ENCODE results near the gene TIAL1. TPM values are rescaled to one million over a fixed set of nuclear protein-coding genes. Genes with fewer than 3 reads are reported as not detected.

Gene TIAL1
- total and polyA plus RNA-seq, 2 donors (not counting 3 experiments of a cell fraction or from before 2014, with no cell fraction given): 57.7 to 150 TPM

GRCh38 chr10:119602241-119603095, 5.7 kb upstream of the TIAL1 start:
- dilution Hi-C loops (cut with MboI; ENCODE audit: extremely low pct_ligation_motif_present, low sequenced_read_pairs): no loop called here
- H3K79me2 ChIP-seq (ENCODE audit: control insufficient read depth, insufficient read depth, low read length): no peaks in the 10 kb centered on the region
- peaks cover 5% of the 10 kb centered on the region for H3K4me1 ChIP-seq (ENCODE audit: control insufficient read depth, extremely low read depth, insufficient read depth, low read length)
- H3K4me2 ChIP-seq (ENCODE audit: insufficient read depth, low read length): no peak overlapping the region
- H3K9me3 ChIP-seq (replicated peaks; ENCODE audit: control insufficient read depth, insufficient read depth, low read length): no peaks in the 10 kb centered on the region
- intact Hi-C loops (cut with micrococcal nuclease): loop anchor here (1.0 kb wide), 1 partner anchor 463 kb away; no protein-coding TSS in a partner anchor
- H3K36me3 ChIP-seq (ENCODE audit: control insufficient read depth in 2 of 2, extremely low read depth in 1 of 2, insufficient read depth in 2 of 2, low read length in 2 of 2): no peaks in the 10 kb centered on the region
- H3K9me1 ChIP-seq (replicated peaks; ENCODE audit: control insufficient read depth, extremely low read depth, insufficient read depth, low read length): no peaks in the 10 kb centered on the region
- no peak overlapping the region for H3K4me3 ChIP-seq (replicated peaks in 1 of 3; ENCODE audit: insufficient read depth in 1 of 3, low read depth in 1 of 3, low read length in 3 of 3)
- H3K27me3 ChIP-seq (ENCODE audit: control insufficient read depth in 2 of 2, insufficient read depth in 2 of 2, low read length in 2 of 2): no peaks in the 10 kb centered on the region
- H2AFZ ChIP-seq (ENCODE audit: low read depth, low read length): no peak overlapping the region
- TF ChIP-seq POLR2A (IDR thresholded peaks at IDR 0.05; ENCODE audit: low read depth, low read length) (no peak), CTCF (IDR thresholded peaks at IDR 0.05; ENCODE audit: extremely low read depth in 1 of 2, insufficient read depth in 1 of 2, low read depth in 1 of 2, low read length in 2 of 2) (peak; percentile 63 to 84), MYC (IDR thresholded peaks at IDR 0.05; ENCODE audit: low read depth, low read length) (no peak)
- POLR2A ChIA-PET: no interaction called here
- DNase-seq (ENCODE audit: low read depth, low spot score) (peak; percentile 38), FAIRE-seq (peak; percentile 18)
- no peak overlapping the region for H3K9ac ChIP-seq (replicated peaks; ENCODE audit: extremely low read depth, insufficient read depth, low read length)
- CTCF ChIA-PET: interaction anchor here (0.5 to 2.5 kb wide), 35 partner anchors 10 to 463 kb away, joined by 3 to 31 read pairs (median 4); partner anchors contain the start of genes BAG3, GRK5 and SFXN4
- H3K27ac ChIP-seq (ENCODE audit: insufficient read depth, low read depth, low read length): no peak overlapping the region
- BruUV-seq (replicated peaks): no TSS peak
- no peaks in the 10 kb centered on the region for H4K20me1 ChIP-seq (replicated peaks; ENCODE audit: control insufficient read depth, extremely low read depth, insufficient read depth, low read length)

DNA sequence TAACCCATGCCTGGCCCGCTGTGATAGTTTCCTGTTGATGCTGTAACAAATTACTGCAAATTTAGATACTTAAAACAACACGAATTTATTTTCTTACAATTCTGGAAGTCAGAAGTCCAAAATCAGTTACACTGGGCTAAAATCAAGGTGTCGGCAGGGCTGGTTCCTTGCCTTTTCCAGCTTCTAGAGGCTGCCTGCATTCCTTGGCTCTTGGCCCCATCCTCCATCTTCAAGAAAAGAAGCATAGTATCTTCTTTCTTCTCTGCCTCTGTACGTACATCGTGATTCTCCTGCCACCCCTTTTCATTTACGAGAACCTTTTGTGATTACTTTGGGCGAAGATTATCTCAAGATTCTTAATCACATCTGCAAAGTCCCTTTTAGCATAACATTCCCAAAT, 1.6 kb upstream of the TIAL1 start:
- H3K36me3 ChIP-seq (ENCODE audit: control insufficient read depth in 2 of 2, extremely low read depth in 1 of 2, insufficient read depth in 2 of 2, low read length in 2 of 2): peaks cover 0 to 3% of the 10 kb centered on the region in 2 experiments
- no peak for FAIRE-seq
- peaks cover 1% of the 10 kb centered on the region for H4K20me1 ChIP-seq (replicated peaks; ENCODE audit: control insufficient read depth, extremely low read depth, insufficient read depth, low read length)
- no peak overlapping the region for H3K9ac ChIP-seq (replicated peaks; ENCODE audit: extremely low read depth, insufficient read depth, low read length)
- H3K4me1 ChIP-seq (ENCODE audit: control insufficient read depth, extremely low read depth, insufficient read depth, low read length): peaks cover 28% of the 10 kb centered on the region
- DNase-seq (ENCODE audit: low read depth, low spot score): no peak
- POLR2A ChIA-PET: no interaction called here
- intact Hi-C loops (cut with micrococcal nuclease): loop anchor here (5.0 kb wide), 1 partner anchor 431 kb away; the partner anchor contains the start of gene SFXN4
- no peaks in the 10 kb centered on the region for H3K9me3 ChIP-seq (replicated peaks; ENCODE audit: control insufficient read depth, insufficient read depth, low read length)
- H2AFZ ChIP-seq (ENCODE audit: low read depth, low read length): no peak overlapping the region
- H3K79me2 ChIP-seq (ENCODE audit: control insufficient read depth, insufficient read depth, low read length): peaks cover 29% of the 10 kb centered on the region
- BruUV-seq (replicated peaks): no TSS peak
- CTCF ChIA-PET: interaction anchor here (2.0 kb wide), 1 partner anchor 9 kb away, joined by 6 read pairs; no protein-coding TSS in a partner anchor
- H3K4me2 ChIP-seq (ENCODE audit: insufficient read depth, low read length): no peak overlapping the region
- no peak for TF ChIP-seq MYC (IDR thresholded peaks at IDR 0.05; ENCODE audit: low read depth, low read length)
- TF ChIP-seq EZH2 (IDR thresholded peaks at IDR 0.05; ENCODE audit: borderline replicate concordance, low read depth, low read length, severe bottlenecking): no peak
- no peak for TF ChIP-seq JUN (IDR thresholded peaks at IDR 0.05; ENCODE audit: borderline replicate concordance, insufficient read depth, insufficient read length, low read depth)
- no peak for TF ChIP-seq FOS (IDR thresholded peaks at IDR 0.05; ENCODE audit: borderline replicate concordance, insufficient read depth, low read length)
- H3K9me1 ChIP-seq (replicated peaks; ENCODE audit: control insufficient read depth, extremely low read depth, insufficient read depth, low read length): no peaks in the 10 kb centered on the region
- H3K4me3 ChIP-seq (replicated peaks in 1 of 3; ENCODE audit: insufficient read depth in 1 of 3, low read depth in 1 of 3, low read length in 3 of 3): no peak overlapping the region
- no peak overlapping the region for H3K27ac ChIP-seq (ENCODE audit: insufficient read depth, low read depth, low read length)
- dilution Hi-C loops (cut with MboI; ENCODE audit: extremely low pct_ligation_motif_present, low sequenced_read_pairs): no loop called here
- H3K27me3 ChIP-seq (ENCODE audit: control insufficient read depth in 2 of 2, insufficient read depth in 2 of 2, low read length in 2 of 2): no peaks in the 10 kb centered on the region

Measured in endothelial cell of umbilical vein (primary cell).